SK-N-SH (cell line): ENCODE data around the gene C8G. TPM values are rescaled to one million over a fixed set of nuclear protein-coding genes. Genes with fewer than 3 reads are reported as not detected.

Experiments
- CTCF ChIA-PET: fragments of 300-600, 350-600 bp; formaldehyde crosslinking; extraction: SDS; loops from one replicate; lab custom pipeline; 2021; lab: Yijun Ruan, JAX
- POLR2A ChIA-PET: fragments of 350-600 bp; sonication (Branson Sonifier 250); formaldehyde crosslinking; extraction: SDS; loops from one replicate; lab custom pipeline; 2020; ENCODE audit warnings: antibody characterized with exemption, inconsistent platforms; lab: Yijun Ruan, JAX
- DNase-seq: peaks from one replicate; pipeline ENCODE4 v3.0.0; 2012
- H2AFZ ChIP-seq: fragments of 200-600 bp; sonication (generic); 2 replicates; pipeline ENCODE4 v1.8.1; 2016; ENCODE audit warnings: antibody characterized with exemption, mild to moderate bottlenecking, low read depth
- H3F3A ChIP-seq: fragments of 200-600 bp; sonication (generic); replicated peaks from 2 replicates; pipeline ENCODE3; 2016; ENCODE audit warnings: antibody characterized with exemption, mild to moderate bottlenecking; ENCODE audit not compliant: insufficient read depth
- H3K27ac ChIP-seq, 2 experiments: fragments of 200-500 bp in 1 of 2; fragments of 200-600 bp in 1 of 2; sonication (Bioruptor generic) in 1 of 2; sonication (generic), shearing (Covaris generic) in 1 of 2; 2 replicates each; pipeline versions ENCODE4 v1.5.1 to v1.6.1; 2014 to 2016; ENCODE audit warnings: low read depth in 2 of 2, inconsistent platforms in 1 of 2, low read length in 1 of 2, mild to moderate bottlenecking in 1 of 2, mixed read lengths in 1 of 2
- H3K27me3 ChIP-seq: fragments of 200-600 bp; sonication (generic), shearing (Covaris generic); 2 replicates; pipeline ENCODE4 v1.6.1; 2016; ENCODE audit warnings: mixed run types; ENCODE audit not compliant: insufficient read depth
- H3K36me3 ChIP-seq, 2 experiments: fragments of 200-500 bp in 1 of 2; fragments of 200-600 bp in 1 of 2; sonication (Bioruptor generic) in 1 of 2; sonication (generic) in 1 of 2; replicated peaks in 1 of 2; 2 replicates each; pipeline versions ENCODE3 to v1.5.1; 2014 to 2016; ENCODE audit warnings: low read length in 1 of 2, mild to moderate bottlenecking in 1 of 2; ENCODE audit not compliant: insufficient read depth in 2 of 2, control insufficient read depth in 1 of 2
- H3K4me1 ChIP-seq, 2 experiments: fragments of 200-500 bp in 1 of 2; fragments of 200-600 bp in 1 of 2; sonication (Bioruptor generic) in 1 of 2; sonication (generic), shearing (Covaris generic) in 1 of 2; 2 replicates each; pipeline versions ENCODE4 v1.5.1 to v1.6.1; 2014 to 2016; ENCODE audit warnings: low read depth in 1 of 2, low read length in 1 of 2, mixed run types in 1 of 2; ENCODE audit not compliant: insufficient read depth in 2 of 2, control insufficient read depth in 1 of 2
- H3K4me2 ChIP-seq: fragments of 200-600 bp; sonication (generic), shearing (Covaris generic); 2 replicates; pipeline ENCODE4 v1.6.1; 2017; ENCODE audit warnings: mixed run types
- H3K4me3 ChIP-seq, 2 experiments: fragments of 200-500 bp in 1 of 2; fragments of 200-600 bp in 1 of 2; sonication (Bioruptor generic) in 1 of 2; sonication (generic), shearing (Covaris generic) in 1 of 2; 2 replicates each; pipeline versions ENCODE4 v1.5.1 to v1.8.1; 2014 to 2016; ENCODE audit warnings: low read depth in 2 of 2, inconsistent platforms in 1 of 2, low read length in 1 of 2, mild to moderate bottlenecking in 1 of 2, mixed read lengths in 1 of 2, moderate library complexity in 1 of 2
- H3K79me2 ChIP-seq: fragments of 200-600 bp; sonication (generic); 2 replicates; pipeline ENCODE4 v1.8.1; 2017; ENCODE audit warnings: mild to moderate bottlenecking; ENCODE audit not compliant: insufficient read depth
- H3K9ac ChIP-seq: fragments of 200-600 bp; sonication (generic); 2 replicates; pipeline ENCODE4 v1.6.1; 2017; ENCODE audit warnings: mixed run types
- H3K9me2 ChIP-seq: fragments of 200-600 bp; sonication (generic); 2 replicates; pipeline ENCODE4 v1.6.1; 2017; ENCODE audit warnings: mixed run types
- H3K9me3 ChIP-seq: fragments of 200-600 bp; sonication (generic); 2 replicates; pipeline ENCODE4 v1.6.1; 2017; ENCODE audit warnings: mixed run types, mild to moderate bottlenecking, moderate library complexity
- H4K20me1 ChIP-seq: fragments of 200-600 bp; sonication (generic); 2 replicates; pipeline ENCODE4 v1.6.1; 2017; ENCODE audit warnings: mild to moderate bottlenecking, mixed run types; ENCODE audit not compliant: insufficient read depth
- EP300 ChIP-seq, 2 experiments: IDR thresholded peaks; 2 replicates each; pipeline versions ENCODE4 v1.4.0 to v1.6.1; 2012; ENCODE audit warnings: borderline replicate concordance in 1 of 2, low read depth in 1 of 2, low read length in 1 of 2
- EZH2phosphoT487 ChIP-seq: fragments of 200-600 bp; sonication (generic); IDR thresholded peaks from 2 replicates; pipeline ENCODE4 v1.6.1; 2017; ENCODE audit warnings: low read depth, mixed run types, mild to moderate bottlenecking, antibody characterized with exemption, moderate library complexity, borderline replicate concordance
- FOXJ3 ChIP-seq: sonication (generic); formaldehyde crosslinking; IDR thresholded peaks from 2 replicates; pipeline ENCODE4 v1.5.1; 2020; ENCODE audit warnings: mild to moderate bottlenecking, missing genetic modification reagents
- GABPA ChIP-seq: IDR thresholded peaks from 2 replicates; pipeline ENCODE4 v1.4.0; 2012; ENCODE audit warnings: low read depth, mild to moderate bottlenecking
- GATA2 ChIP-seq: sonication (generic); formaldehyde crosslinking; IDR thresholded peaks from 2 replicates; pipeline ENCODE4 v1.5.0; 2020; ENCODE audit warnings: mild to moderate bottlenecking, missing genetic modification reagents
- POLR2AphosphoS5 ChIP-seq: IDR thresholded peaks from 2 replicates; pipeline ENCODE4 v1.6.1; 2012; ENCODE audit warnings: low read depth, low read length
- RAD21 ChIP-seq: IDR thresholded peaks from 2 replicates; pipeline ENCODE4 v1.6.1; 2012; ENCODE audit warnings: mild to moderate bottlenecking, low read length
- RFX5 ChIP-seq: IDR thresholded peaks from 2 replicates; pipeline ENCODE4 v1.6.1; 2012; ENCODE audit warnings: mild to moderate bottlenecking, improper control_type of control experiment, low read length
- RXRA ChIP-seq: IDR thresholded peaks from 2 replicates; pipeline ENCODE4 v1.4.0; 2012; ENCODE audit warnings: low read depth, mild to moderate bottlenecking, borderline replicate concordance
- SMC3 ChIP-seq: IDR thresholded peaks from 2 replicates; pipeline ENCODE4 v1.6.1; 2012; ENCODE audit warnings: low read depth, low read length, improper control_type of control experiment
- TAF1 ChIP-seq: IDR thresholded peaks from 2 replicates; pipeline ENCODE4 v1.6.1; 2012; ENCODE audit warnings: low read depth, mild to moderate bottlenecking, low read length, moderate library complexity, borderline replicate concordance
- TCF12 ChIP-seq: IDR thresholded peaks from 2 replicates; pipeline ENCODE4 v1.4.0; 2012
- TEAD4 ChIP-seq: IDR thresholded peaks from 2 replicates; pipeline ENCODE4 v1.4.0; 2012; ENCODE audit warnings: mild to moderate bottlenecking, borderline replicate concordance; ENCODE audit not compliant: insufficient read depth
- WGBS: methylation state at CpG from one replicate; pipeline ENCODE4 v1.1.6; 2017; ENCODE audit warnings: low lambda C conversion rate; 5-methylcytosine and 5-hydroxymethylcytosine counted together
- polyA plus RNA-seq, 3 experiments: library from polyadenylated mRNA; depleted of rRNA; stranded (reverse); fragments of >200 nt; gene quantifications; 2 replicates each; pipeline ENCODE4 v1.2.3, GENCODE V29; 2012
- TF ChIP-seq, protein P1 (sequence below): IDR thresholded peaks from 2 replicates; pipeline ENCODE4 v1.4.0; 2012; ENCODE audit warnings: low read depth, borderline replicate concordance
- TF ChIP-seq, protein P2 (sequence below): fragments of 150-350 bp; IDR thresholded peaks from 2 replicates; pipeline ENCODE4 v1.6.1; 2016; ENCODE audit warnings: mild to moderate bottlenecking, low read depth, low read length
- TF ChIP-seq, protein P3 (sequence below): fragments of 200-600 bp; sonication (generic); IDR thresholded peaks from 2 replicates; pipeline ENCODE4 v1.6.1; 2017; ENCODE audit warnings: antibody characterized with exemption, mild to moderate bottlenecking, moderate library complexity

Gene C8G
- polyA plus RNA-seq, 1 of the 3 experiments (the other 2 are of a cell fraction): 0.28 TPM

DNA sequence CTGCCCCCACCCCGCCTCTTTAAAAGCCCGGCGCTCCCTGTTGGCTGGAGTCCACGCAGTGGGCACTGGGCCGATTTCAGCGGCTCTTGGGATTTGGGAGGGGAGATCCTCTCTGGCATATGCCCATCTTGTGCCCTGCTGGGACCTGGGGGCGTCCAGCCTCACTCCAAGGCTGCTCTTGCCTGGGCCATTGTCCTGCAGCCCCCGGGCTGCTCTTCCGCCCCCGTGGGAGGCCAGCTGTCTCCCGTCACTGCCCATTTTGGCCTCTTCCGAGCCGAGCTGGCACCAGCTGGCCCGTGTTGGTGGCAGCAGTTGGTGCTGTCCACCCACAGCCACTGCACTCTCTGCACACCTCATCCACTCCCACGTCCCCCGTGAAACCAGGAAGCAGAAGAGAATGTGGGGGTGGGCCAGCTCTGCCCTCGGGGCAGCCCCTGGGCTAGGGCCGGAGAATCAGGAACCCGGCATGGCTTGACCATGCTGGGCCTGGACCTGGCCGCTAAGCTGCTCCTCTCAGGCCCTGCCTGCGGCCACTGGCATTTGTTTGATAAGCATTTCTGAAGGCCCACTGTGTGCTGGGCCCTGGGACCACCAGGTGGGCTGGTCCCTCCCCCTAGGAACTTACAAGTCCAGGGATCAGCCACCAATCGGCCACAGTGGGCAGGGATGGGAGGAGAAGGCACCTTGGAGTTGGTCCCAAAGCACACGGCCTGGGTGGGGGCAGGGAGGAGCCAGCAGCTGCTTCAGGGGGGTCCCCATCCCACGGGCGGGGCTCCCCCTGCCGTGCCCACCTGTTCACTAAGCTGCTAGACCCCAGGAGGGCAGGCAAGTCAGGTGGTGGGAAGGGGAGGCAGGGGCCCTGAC is 2.2 kb downstream of the C8G start (continued):
- TF ChIP-seq FOXJ3 (no peak), TAF1 (no peak), RXRA (no peak), TEAD4 (no peak), EP300 (IDR thresholded peaks at IDR 0.05; ENCODE audit: borderline replicate concordance in 1 of 2, low read depth in 1 of 2, low read length in 1 of 2) (no peak), RFX5 (no peak), EZH2phosphoT487 (no peak), TCF12 (no peak), SMC3 (no peak), GATA2 (CRISPR knock-in tag) (no peak), GABPA (no peak)
- TF ChIP-seq, protein P1, sequence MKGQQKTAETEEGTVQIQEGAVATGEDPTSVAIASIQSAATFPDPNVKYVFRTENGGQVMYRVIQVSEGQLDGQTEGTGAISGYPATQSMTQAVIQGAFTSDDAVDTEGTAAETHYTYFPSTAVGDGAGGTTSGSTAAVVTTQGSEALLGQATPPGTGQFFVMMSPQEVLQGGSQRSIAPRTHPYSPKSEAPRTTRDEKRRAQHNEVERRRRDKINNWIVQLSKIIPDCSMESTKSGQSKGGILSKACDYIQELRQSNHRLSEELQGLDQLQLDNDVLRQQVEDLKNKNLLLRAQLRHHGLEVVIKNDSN: no peak
- TF ChIP-seq, protein P2, sequence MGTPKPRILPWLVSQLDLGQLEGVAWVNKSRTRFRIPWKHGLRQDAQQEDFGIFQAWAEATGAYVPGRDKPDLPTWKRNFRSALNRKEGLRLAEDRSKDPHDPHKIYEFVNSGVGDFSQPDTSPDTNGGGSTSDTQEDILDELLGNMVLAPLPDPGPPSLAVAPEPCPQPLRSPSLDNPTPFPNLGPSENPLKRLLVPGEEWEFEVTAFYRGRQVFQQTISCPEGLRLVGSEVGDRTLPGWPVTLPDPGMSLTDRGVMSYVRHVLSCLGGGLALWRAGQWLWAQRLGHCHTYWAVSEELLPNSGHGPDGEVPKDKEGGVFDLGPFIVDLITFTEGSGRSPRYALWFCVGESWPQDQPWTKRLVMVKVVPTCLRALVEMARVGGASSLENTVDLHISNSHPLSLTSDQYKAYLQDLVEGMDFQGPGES: no peak

DNA sequence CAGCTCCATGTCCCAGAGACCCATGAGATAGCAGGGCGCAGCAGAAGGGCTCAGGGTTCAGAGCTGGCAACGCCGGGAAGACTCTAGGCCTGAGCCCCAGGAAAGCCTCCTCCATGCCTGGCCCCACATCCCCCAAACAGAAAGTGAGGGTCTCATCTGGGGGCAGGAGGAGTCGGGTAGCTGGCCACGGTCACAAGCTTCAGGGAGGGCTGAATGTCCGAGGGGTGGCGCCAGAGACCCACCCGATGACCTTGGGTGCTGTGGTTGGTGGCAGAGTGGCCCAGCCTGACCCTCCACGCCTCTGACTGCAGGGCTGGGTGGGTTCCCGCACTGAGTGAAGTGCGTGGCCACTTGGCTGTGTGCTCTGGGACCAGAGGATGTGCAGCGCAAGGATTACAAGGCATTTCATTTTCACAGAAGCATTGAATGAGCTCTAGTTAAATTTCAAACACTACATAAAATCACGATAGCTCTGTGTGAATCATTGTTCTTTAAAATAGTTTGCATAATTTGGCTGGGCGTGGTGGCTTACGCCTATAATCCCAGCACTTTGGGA is 3.0 kb downstream of the C8G start:
- Histone ChIP-seq H2AFZ (no peak overlapping the region), H3K9me3 (no peaks in the 10 kb centered on the region), H3F3A (no peaks in the 10 kb centered on the region), H3K4me3 (no peak overlapping the region), H3K4me1 (peaks cover 0 to 38% of the 10 kb centered on the region in 2 experiments; a peak in 2 of 4 replicates), H3K79me2 (peaks cover 13% of the 10 kb centered on the region), H3K9me2 (no peaks in the 10 kb centered on the region), H4K20me1 (peaks cover 7% of the 10 kb centered on the region), H3K4me2 (no peak overlapping the region), H3K27ac (no peak overlapping the region), H3K9ac (no peak overlapping the region), H3K27me3 (no peaks in the 10 kb centered on the region), H3K36me3 (no peaks in the 10 kb centered on the region)
- TF ChIP-seq SMC3 (peak; percentile 66), POLR2AphosphoS5 (no peak), RAD21 (peak; percentile 78)
- TF ChIP-seq, protein P3, sequence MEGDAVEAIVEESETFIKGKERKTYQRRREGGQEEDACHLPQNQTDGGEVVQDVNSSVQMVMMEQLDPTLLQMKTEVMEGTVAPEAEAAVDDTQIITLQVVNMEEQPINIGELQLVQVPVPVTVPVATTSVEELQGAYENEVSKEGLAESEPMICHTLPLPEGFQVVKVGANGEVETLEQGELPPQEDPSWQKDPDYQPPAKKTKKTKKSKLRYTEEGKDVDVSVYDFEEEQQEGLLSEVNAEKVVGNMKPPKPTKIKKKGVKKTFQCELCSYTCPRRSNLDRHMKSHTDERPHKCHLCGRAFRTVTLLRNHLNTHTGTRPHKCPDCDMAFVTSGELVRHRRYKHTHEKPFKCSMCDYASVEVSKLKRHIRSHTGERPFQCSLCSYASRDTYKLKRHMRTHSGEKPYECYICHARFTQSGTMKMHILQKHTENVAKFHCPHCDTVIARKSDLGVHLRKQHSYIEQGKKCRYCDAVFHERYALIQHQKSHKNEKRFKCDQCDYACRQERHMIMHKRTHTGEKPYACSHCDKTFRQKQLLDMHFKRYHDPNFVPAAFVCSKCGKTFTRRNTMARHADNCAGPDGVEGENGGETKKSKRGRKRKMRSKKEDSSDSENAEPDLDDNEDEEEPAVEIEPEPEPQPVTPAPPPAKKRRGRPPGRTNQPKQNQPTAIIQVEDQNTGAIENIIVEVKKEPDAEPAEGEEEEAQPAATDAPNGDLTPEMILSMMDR: peak; percentile 50
- WGBS: 72% methylated on average over 4 of the region's 15 CpGs
- ChIA-PET CTCF (interaction anchor here (0.6 to 13.2 kb wide), 35 partner anchors 10 to 279 kb away, joined by 3 to 350 read pairs (median 5); partner anchors contain the start of genes ABCA2, CLIC3, FUT7 and NPDC1), POLR2A (interaction anchor here (1.2 to 1.5 kb wide), 3 partner anchors 45 to 87 kb away, joined by 5 to 13 read pairs (median 7); partner anchors contain the start of gene PAXX)
- DNase-seq: peak; percentile 78
